GM10248 (cell line): ENCODE measurements around the gene POLR3E.

Experiments
- CTCF ChIA-PET: fragments of 300-600 bp; sonication (Branson Sonifier 250); formaldehyde crosslinking; extraction: SDS; loops from one replicate; lab custom pipeline; 2021; ENCODE audit warnings: antibody characterized with exemption; lab: Yijun Ruan, JAX
- POLR2A ChIA-PET: fragments of 350-650 bp; sonication (Branson Sonifier 250); formaldehyde crosslinking; extraction: SDS; loops from one replicate; lab custom pipeline; 2020; ENCODE audit warnings: antibody characterized with exemption; lab: Yijun Ruan, JAX
- DNase-seq: peaks from one replicate; pipeline ENCODE4 v3.0.0; 2012; ENCODE audit errors: extremely low spot score
- TF ChIP-seq, protein P1 (sequence below): IDR thresholded peaks from 2 replicates; pipeline ENCODE4 v1.5.1; 2012; ENCODE audit warnings: mild to moderate bottlenecking, low read depth; ENCODE audit errors: extremely low read depth, missing control alignments, control extremely low read depth

The POLR3E gene

DNA sequence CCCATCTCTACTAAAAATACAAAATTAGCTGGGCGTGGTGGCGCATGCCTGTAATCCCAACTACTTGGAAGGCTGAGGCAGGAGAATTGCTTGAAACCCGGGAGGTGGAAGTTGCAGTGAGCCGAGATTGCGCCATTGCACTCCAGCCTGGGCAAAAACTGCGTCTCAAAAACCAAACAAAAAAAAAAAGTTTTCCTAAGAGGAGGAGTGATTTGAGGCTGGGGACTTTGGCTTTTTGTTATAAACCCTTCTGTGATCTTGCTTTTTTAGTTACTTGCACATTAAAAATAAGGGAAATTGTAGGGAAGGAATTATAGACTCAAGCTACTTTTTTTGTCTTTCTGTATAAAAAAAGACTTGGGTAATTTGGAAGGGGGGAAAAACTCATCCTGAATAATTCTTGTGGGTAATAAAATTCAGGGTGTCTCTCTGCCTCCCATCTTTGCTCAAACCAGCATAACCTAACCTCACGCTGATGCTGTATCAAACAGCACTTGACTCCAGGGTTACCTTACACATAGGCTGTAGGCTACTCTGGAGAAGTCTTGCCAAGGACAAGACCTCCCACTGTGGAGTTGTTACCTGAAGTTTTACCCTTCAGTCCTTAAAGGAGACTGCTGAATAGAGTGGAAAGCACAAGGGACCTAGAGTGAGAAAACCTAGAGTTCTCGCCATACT lies 78.9 kb downstream of the POLR3E start:
- TF ChIP-seq, protein P1, sequence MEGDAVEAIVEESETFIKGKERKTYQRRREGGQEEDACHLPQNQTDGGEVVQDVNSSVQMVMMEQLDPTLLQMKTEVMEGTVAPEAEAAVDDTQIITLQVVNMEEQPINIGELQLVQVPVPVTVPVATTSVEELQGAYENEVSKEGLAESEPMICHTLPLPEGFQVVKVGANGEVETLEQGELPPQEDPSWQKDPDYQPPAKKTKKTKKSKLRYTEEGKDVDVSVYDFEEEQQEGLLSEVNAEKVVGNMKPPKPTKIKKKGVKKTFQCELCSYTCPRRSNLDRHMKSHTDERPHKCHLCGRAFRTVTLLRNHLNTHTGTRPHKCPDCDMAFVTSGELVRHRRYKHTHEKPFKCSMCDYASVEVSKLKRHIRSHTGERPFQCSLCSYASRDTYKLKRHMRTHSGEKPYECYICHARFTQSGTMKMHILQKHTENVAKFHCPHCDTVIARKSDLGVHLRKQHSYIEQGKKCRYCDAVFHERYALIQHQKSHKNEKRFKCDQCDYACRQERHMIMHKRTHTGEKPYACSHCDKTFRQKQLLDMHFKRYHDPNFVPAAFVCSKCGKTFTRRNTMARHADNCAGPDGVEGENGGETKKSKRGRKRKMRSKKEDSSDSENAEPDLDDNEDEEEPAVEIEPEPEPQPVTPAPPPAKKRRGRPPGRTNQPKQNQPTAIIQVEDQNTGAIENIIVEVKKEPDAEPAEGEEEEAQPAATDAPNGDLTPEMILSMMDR, result no peak
- DNase-seq, result no peak
- ChIA-PET POLR2A (no interaction called here), CTCF (interaction anchor here (0.6 to 1.5 kb wide), 5 partner anchors 14 to 55 kb away, joined by 3 read pairs; no protein-coding TSS in a partner anchor)

DNA sequence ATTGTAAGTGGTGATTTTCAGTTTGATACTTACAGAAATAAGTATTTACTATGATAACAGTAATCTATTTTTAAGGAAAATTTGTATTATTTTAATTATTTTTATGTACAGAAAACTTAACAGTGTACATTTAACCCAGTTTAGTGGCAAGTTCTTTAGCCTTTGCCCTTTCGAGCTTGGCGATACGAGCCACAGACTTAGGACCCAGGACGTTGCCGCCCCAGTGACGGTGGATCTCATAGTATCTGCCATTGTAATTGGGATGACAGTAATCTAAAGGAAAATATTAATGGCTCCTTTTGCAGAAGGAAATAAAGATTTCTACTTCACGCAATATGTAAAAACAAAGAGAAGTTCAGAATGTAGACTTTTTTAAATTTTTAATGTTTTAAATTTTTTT lies 82.4 kb downstream of the POLR3E start:
- CTCF ChIA-PET, result no interaction called here
- no peak for DNase-seq
- TF ChIP-seq, protein P1, result no peak
- POLR2A ChIA-PET, result no interaction called here

DNA sequence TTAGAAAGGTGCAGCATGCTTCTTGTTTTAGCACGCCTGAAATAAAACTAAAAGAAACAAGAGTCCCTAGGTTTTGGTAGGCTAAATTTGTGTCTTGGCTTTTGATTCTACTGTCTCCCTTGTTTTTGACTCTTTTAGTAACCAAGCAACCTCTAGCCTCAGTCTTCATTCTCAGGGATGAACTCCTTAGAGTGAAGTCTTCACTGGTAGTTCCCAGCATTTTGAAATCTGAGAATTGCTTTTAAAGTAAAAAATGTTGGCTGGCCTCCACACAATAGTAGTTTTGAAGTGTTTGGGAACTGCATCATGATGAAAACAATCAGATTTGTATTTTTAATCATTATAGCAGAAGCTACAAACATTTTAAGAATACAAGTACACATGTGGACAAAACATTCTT lies 83.3 kb downstream of the POLR3E start:
- CTCF ChIA-PET, result no interaction called here

DNA sequence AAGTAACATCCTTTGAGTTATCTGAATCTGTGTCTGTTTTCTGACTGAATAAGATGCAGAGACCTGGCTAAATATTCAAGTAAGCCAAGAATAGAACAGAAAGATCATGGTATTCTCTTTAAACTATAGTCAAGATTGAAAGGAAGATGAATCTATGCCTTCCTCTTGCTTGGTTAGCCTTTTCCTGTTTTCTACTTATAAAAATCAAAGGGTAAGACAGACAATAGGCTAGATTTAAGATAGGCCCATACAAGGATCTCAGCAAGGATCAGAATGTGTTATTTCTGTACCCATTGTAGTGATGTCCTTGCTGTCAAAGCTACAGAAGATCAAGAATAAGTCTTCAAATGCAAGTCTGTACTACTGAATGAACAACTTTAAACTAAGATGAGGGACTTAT lies 84.2 kb downstream of the POLR3E start:
- TF ChIP-seq, protein P1, result no peak
- DNase-seq, result no peak
- CTCF ChIA-PET, result no interaction called here
- POLR2A ChIA-PET, result no interaction called here

More for the DNA sequence above, 83.3 kb downstream of the POLR3E start:
- TF ChIP-seq, protein P1, result no peak
- POLR2A ChIA-PET, result no interaction called here
- no peak for DNase-seq

DNA sequence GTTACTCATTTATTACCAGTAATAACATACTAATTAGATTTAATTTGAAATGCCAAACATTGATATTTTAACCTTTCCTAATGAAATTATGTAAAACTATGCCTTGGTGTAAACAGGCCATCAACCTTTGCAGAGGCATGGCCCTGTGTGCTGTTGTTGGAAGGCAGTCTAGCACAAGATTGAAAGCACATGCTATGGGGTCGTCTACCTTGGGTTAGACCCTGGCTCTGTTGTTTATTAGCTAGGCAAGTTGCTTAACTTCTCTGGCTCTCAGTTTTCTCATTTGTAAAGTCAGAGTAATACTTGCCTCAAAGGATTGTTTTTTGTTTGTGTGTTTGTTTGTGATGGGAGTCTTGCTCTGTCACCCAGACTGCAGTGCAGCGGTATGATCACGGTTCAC lies 86.6 kb downstream of the POLR3E start:
- TF ChIP-seq, protein P1, result no peak
- ChIA-PET CTCF (interaction anchor here (1.0 kb wide), 1 partner anchor 9 kb away, joined by 3 read pairs; the partner anchor contains the start of gene CDR2), POLR2A (no interaction called here)
- DNase-seq, result no peak
